ENCODE measurements around the gene IL17RB. TPM values are rescaled to one million over a fixed set of nuclear protein-coding genes. Genes with fewer than 3 reads are reported as not detected.

Gene IL17RB
- total RNA-seq, 1 experiment from 2014 or later = 9.8 TPM

GRCh38 chr3:53828581-53828980, 17.8 kb upstream of the IL17RB start:
- Histone ChIP-seq H4K91ac (ENCODE audit: insufficient read length, low read depth, low read length) (no peak overlapping the region), H3K27ac (ENCODE audit: insufficient read length, low read depth, low read length) (no peak overlapping the region), H3K79me1 (ENCODE audit: insufficient read depth, low read depth, low read length, poor library complexity, severe bottlenecking) (no peaks in the 10 kb centered on the region), H2BK20ac (ENCODE audit: low read depth, low read length, poor library complexity, severe bottlenecking) (no peak overlapping the region), H3K4ac (ENCODE audit: low read depth, low read length) (no peak overlapping the region), H3T11ph (ENCODE audit: low read length) (no peak overlapping the region), H3K23ac (ENCODE audit: insufficient read length, low read depth, low read length) (no peak overlapping the region), H3K9ac (ENCODE audit: extremely low read depth, insufficient read length, low read length) (no peak overlapping the region), H3K4me2 (ENCODE audit: insufficient read depth, insufficient read length, low read length) (no peak overlapping the region), H2AFZ (ENCODE audit: low read length) (no peak overlapping the region), H2AK5ac (ENCODE audit: insufficient read length, low read length) (no peak overlapping the region), H3K18ac (ENCODE audit: insufficient read length, low read depth, low read length) (no peak overlapping the region), H2BK12ac (ENCODE audit: insufficient read length, low read depth, low read length) (no peak overlapping the region), H3K9me3 (ENCODE audit: control insufficient read depth, low read depth, low read length) (no peaks in the 10 kb centered on the region), H3K27me3 (ENCODE audit: insufficient read depth, low read length) (no peaks in the 10 kb centered on the region), H3K14ac (ENCODE audit: insufficient read depth, low read length) (no peak overlapping the region), H4K20me1 (ENCODE audit: control insufficient read depth, insufficient read depth, insufficient read length) (no peaks in the 10 kb centered on the region), H3K56ac (ENCODE audit: insufficient read length, low read depth, low read length) (no peak overlapping the region), H3K23me2 (ENCODE audit: insufficient read length, low read depth, low read length, poor library complexity, severe bottlenecking) (no peaks in the 10 kb centered on the region), H2BK120ac (ENCODE audit: low read depth, low read length, poor library complexity, severe bottlenecking) (no peak overlapping the region), H4K5ac (ENCODE audit: insufficient read length, low read depth, low read length) (no peak overlapping the region), H3K4me1 (ENCODE audit: insufficient read depth, low read length) (no peaks in the 10 kb centered on the region), H4K8ac (replicated peaks; ENCODE audit: insufficient read length, low read depth, low read length) (no peak overlapping the region), H3K79me2 (ENCODE audit: insufficient read depth, low read length) (no peaks in the 10 kb centered on the region), H2BK5ac (ENCODE audit: insufficient read length, low read length) (no peak overlapping the region), H2BK15ac (ENCODE audit: low read depth, low read length) (no peak overlapping the region)
- Mint-ChIP-seq H3K36me3 (ENCODE audit: insufficient read depth in 1 of 3, low read depth in 3 of 3) (peaks cover 0 to 8% (median 0%) of the 10 kb centered on the region in 3 experiments; a peak in 6 of 7 replicates), H3K9me3 (no peaks in the 10 kb centered on the region), H3K27ac (no peak overlapping the region), H3K27me3 (ENCODE audit: low read depth) (no peaks in the 10 kb centered on the region), H3K4me1 (peaks cover 4 to 10% of the 10 kb centered on the region in 2 experiments; a peak in 3 of 4 replicates), H3K4me3 (no peak overlapping the region)
- no peak for DNase-seq
- WGBS (ENCODE audit: extremely low coverage, insufficient read length, low lambda C conversion rate) = no CpG with 5 or more reads among the region's 1 CpG
- TF ChIP-seq CTCF (conservative IDR thresholded peaks at IDR 0.05) = no peak

Measured in H9 (cell line).